ENCODE data around the gene ANKLE2. TPM values are rescaled to one million over a fixed set of nuclear protein-coding genes. Genes with fewer than 3 reads are reported as not detected.

ANKLE2 gene
- total RNA-seq, 1 donor from 2014 or later, result 59.1 TPM

GRCh38 chr12:132690112-132690511 is 71.5 kb downstream of the ANKLE2 start:
- H3K4me3 Mint-ChIP-seq, result peak overlapping the region; percentile 82
- H3K79me2 ChIP-seq (ENCODE audit: low read depth), result peaks cover 20% of the 10 kb centered on the region
- TF ChIP-seq CTCF (IDR thresholded peaks at IDR 0.05) (no peak), EZH2 (IDR thresholded peaks at IDR 0.05) (no peak), EZH2phosphoT487 (IDR thresholded peaks at IDR 0.05) (no peak)
- H3K27me3 Mint-ChIP-seq (ENCODE audit: insufficient read depth, low read depth), result peaks cover 4% of the 10 kb centered on the region
- no peak overlapping the region for H3K27ac ChIP-seq
- peaks cover 2% of the 10 kb centered on the region for H3K9me3 Mint-ChIP-seq
- H3F3A ChIP-seq (ENCODE audit: low read depth), result peaks cover 5% of the 10 kb centered on the region
- H3K4me2 ChIP-seq, result peak overlapping the region; percentile 35
- H4K20me1 ChIP-seq (ENCODE audit: low read depth), result peaks cover 33% of the 10 kb centered on the region
- no peak overlapping the region for H3K27ac Mint-ChIP-seq
- H3K27me3 ChIP-seq, result peaks cover 20% of the 10 kb centered on the region
- H3K4me3 ChIP-seq, result no peak overlapping the region
- H3K36me3 ChIP-seq, result no peaks in the 10 kb centered on the region
- peaks cover 19% of the 10 kb centered on the region for H3K4me1 Mint-ChIP-seq
- no peak overlapping the region for H2AFZ ChIP-seq (replicated peaks)
- H3K9me3 ChIP-seq (ENCODE audit: low read depth), result no peaks in the 10 kb centered on the region
- H3K4me1 ChIP-seq, result no peaks in the 10 kb centered on the region
- DNase-seq (ENCODE audit: low spot score), result no peak
- H3K36me3 Mint-ChIP-seq, result peaks cover 19% of the 10 kb centered on the region
- no peak overlapping the region for H3K9ac ChIP-seq

- Histone ChIP-seq H3K9me3 (ENCODE audit: low read depth) (no peaks in the 10 kb centered on the region), H3K36me3 (no peaks in the 10 kb centered on the region), H3K4me1 (no peaks in the 10 kb centered on the region), H3K4me2 (peak overlapping the region; percentile 58), H2AFZ (replicated peaks) (no peak overlapping the region), H3K9ac (no peak overlapping the region), H4K20me1 (ENCODE audit: low read depth) (peaks cover 35% of the 10 kb centered on the region), H3K4me3 (peak overlapping the region; percentile 22), H3F3A (ENCODE audit: low read depth) (peaks cover 5% of the 10 kb centered on the region), H3K27me3 (peaks cover 20% of the 10 kb centered on the region), H3K27ac (no peak overlapping the region), H3K79me2 (ENCODE audit: low read depth) (peaks cover 24% of the 10 kb centered on the region)
- TF ChIP-seq EZH2phosphoT487 (IDR thresholded peaks at IDR 0.05), result no peak
- no peak for TF ChIP-seq EZH2 (IDR thresholded peaks at IDR 0.05)
- no peak for TF ChIP-seq CTCF (IDR thresholded peaks at IDR 0.05)
- DNase-seq (ENCODE audit: low spot score), result no peak
- peaks cover 6% of the 10 kb centered on the region for H3K27me3 Mint-ChIP-seq (ENCODE audit: insufficient read depth, low read depth)
- H3K9me3 Mint-ChIP-seq, result peaks cover 3% of the 10 kb centered on the region
- H3K4me3 Mint-ChIP-seq, result peak overlapping the region; percentile 82
- H3K27ac Mint-ChIP-seq, result no peak overlapping the region
- H3K36me3 Mint-ChIP-seq, result peaks cover 20% of the 10 kb centered on the region
- H3K4me1 Mint-ChIP-seq, result peaks cover 20% of the 10 kb centered on the region
Measured at GRCh38 chr12:132689227-132689626, 72.4 kb downstream of the ANKLE2 start.

GRCh38 chr12:132687211-132688164 is 74.1 kb downstream of the ANKLE2 start, which contains the start of the genes POLE and PXMP2:
Gene POLE, minus strand, starts transcription at chr12:132687342. Its CDS starts 27 bp downstream, at chr12:132687315.
Gene PXMP2, plus strand, starts transcription at chr12:132687587. Its CDS starts 84 bp downstream, at chr12:132687671.
- Histone ChIP-seq H3K4me2 (peak within 1 kb of the TSS; percentile 89), H3K27ac (peak within 1 kb of the TSS; percentile 75), H3F3A (ENCODE audit: low read depth) (peaks cover 5% of the 10 kb centered on the region), H2AFZ (replicated peaks) (peak within 1 kb of the TSS; percentile 76), H3K9ac (peak within 1 kb of the TSS; percentile 86), H3K4me3 (peak within 1 kb of the TSS; percentile 96), H3K27me3 (peaks cover 20% of the 10 kb centered on the region), H3K36me3 (no peaks in the 10 kb centered on the region), H3K79me2 (ENCODE audit: low read depth) (peaks cover 38% of the 10 kb centered on the region), H3K4me1 (no peaks in the 10 kb centered on the region), H3K9me3 (ENCODE audit: low read depth) (no peaks in the 10 kb centered on the region), H4K20me1 (ENCODE audit: low read depth) (peaks cover 35% of the 10 kb centered on the region)
- Mint-ChIP-seq H3K27ac (no peak within 1 kb of the TSS), H3K36me3 (peaks cover 29% of the 10 kb centered on the region), H3K4me3 (peak within 1 kb of the TSS; percentile 88), H3K27me3 (ENCODE audit: insufficient read depth, low read depth) (peaks cover 7% of the 10 kb centered on the region), H3K9me3 (peaks cover 11% of the 10 kb centered on the region), H3K4me1 (peaks cover 20% of the 10 kb centered on the region)
- DNase-seq (ENCODE audit: low spot score), result peak; percentile 98
- TF ChIP-seq EZH2 (IDR thresholded peaks at IDR 0.05) (peak; percentile 37), CTCF (IDR thresholded peaks at IDR 0.05) (no peak), EZH2phosphoT487 (IDR thresholded peaks at IDR 0.05) (peak; percentile 58)
